ENCODE results near the gene B3GNT7. TPM values are rescaled to one million over a fixed set of nuclear protein-coding genes. Genes with fewer than 3 reads are reported as not detected.

B3GNT7 gene
- total RNA-seq, 2 donors from 2014 or later, result 244 to 258 TPM

GRCh38 chr2:231379266-231380215, 16.0 kb upstream of the B3GNT7 start:
- peaks cover 6% of the 10 kb centered on the region for H3K4me1 ChIP-seq
- peak overlapping the region; percentile 62 for H3K27ac ChIP-seq
- H3K27me3 ChIP-seq, result no peaks in the 10 kb centered on the region
- H3K36me3 ChIP-seq, result no peaks in the 10 kb centered on the region
- TF ChIP-seq, protein P1, sequence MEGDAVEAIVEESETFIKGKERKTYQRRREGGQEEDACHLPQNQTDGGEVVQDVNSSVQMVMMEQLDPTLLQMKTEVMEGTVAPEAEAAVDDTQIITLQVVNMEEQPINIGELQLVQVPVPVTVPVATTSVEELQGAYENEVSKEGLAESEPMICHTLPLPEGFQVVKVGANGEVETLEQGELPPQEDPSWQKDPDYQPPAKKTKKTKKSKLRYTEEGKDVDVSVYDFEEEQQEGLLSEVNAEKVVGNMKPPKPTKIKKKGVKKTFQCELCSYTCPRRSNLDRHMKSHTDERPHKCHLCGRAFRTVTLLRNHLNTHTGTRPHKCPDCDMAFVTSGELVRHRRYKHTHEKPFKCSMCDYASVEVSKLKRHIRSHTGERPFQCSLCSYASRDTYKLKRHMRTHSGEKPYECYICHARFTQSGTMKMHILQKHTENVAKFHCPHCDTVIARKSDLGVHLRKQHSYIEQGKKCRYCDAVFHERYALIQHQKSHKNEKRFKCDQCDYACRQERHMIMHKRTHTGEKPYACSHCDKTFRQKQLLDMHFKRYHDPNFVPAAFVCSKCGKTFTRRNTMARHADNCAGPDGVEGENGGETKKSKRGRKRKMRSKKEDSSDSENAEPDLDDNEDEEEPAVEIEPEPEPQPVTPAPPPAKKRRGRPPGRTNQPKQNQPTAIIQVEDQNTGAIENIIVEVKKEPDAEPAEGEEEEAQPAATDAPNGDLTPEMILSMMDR (IDR thresholded peaks at IDR 0.05), result no peak
- intact Hi-C loops (cut with DNase I), result no loop called here
- H3K9ac ChIP-seq (ENCODE audit: low read depth in 2 of 2, low read length in 2 of 2), result peak overlapping the region in 1 of 2 donors; percentile 21
- DNase-seq, result peak; percentile 80
- H3K9me3 ChIP-seq, result no peaks in the 10 kb centered on the region
- H3K4me3 ChIP-seq, result no peak overlapping the region

GRCh38 chr2:231380307-231380706, 15.2 kb upstream of the B3GNT7 start:
- Histone ChIP-seq H3K9me3 (no peaks in the 10 kb centered on the region), H3K9ac (ENCODE audit: low read depth in 2 of 2, low read length in 2 of 2) (no peak overlapping the region), H3K36me3 (no peaks in the 10 kb centered on the region), H3K4me1 (peaks cover 6% of the 10 kb centered on the region), H3K27ac (peak overlapping the region; percentile 21), H3K4me3 (no peak overlapping the region), H3K27me3 (no peaks in the 10 kb centered on the region)
- TF ChIP-seq, protein P1 (IDR thresholded peaks at IDR 0.05), result no peak
- DNase-seq, result peak; percentile 55
- intact Hi-C loops (cut with DNase I), result no loop called here

- H3K9ac ChIP-seq (ENCODE audit: low read depth in 2 of 2, low read length in 2 of 2), result no peak overlapping the region
- no peaks in the 10 kb centered on the region for H3K36me3 ChIP-seq
- H3K27ac ChIP-seq, result no peak overlapping the region
- intact Hi-C loops (cut with DNase I), result no loop called here
- no peaks in the 10 kb centered on the region for H3K9me3 ChIP-seq
- peaks cover 6% of the 10 kb centered on the region for H3K4me1 ChIP-seq
- H3K27me3 ChIP-seq, result no peaks in the 10 kb centered on the region
- no peak for DNase-seq
- TF ChIP-seq, protein P1 (IDR thresholded peaks at IDR 0.05), result no peak
- H3K4me3 ChIP-seq, result no peak overlapping the region
Observed at GRCh38 chr2:231380991-231381847, 14.3 kb upstream of the B3GNT7 start.

- no peak overlapping the region for H3K27ac ChIP-seq
- no peaks in the 10 kb centered on the region for H3K9me3 ChIP-seq
- H3K9ac ChIP-seq (ENCODE audit: low read depth in 2 of 2, low read length in 2 of 2), result no peak overlapping the region
- H3K27me3 ChIP-seq, result no peaks in the 10 kb centered on the region
- intact Hi-C loops (cut with DNase I), result no loop called here
- H3K4me3 ChIP-seq, result no peak overlapping the region
- TF ChIP-seq, protein P1 (IDR thresholded peaks at IDR 0.05), result no peak
- no peaks in the 10 kb centered on the region for H3K36me3 ChIP-seq
- peaks cover 6% of the 10 kb centered on the region for H3K4me1 ChIP-seq
- DNase-seq, result no peak
Observed at GRCh38 chr2:231382116-231382515, 13.4 kb upstream of the B3GNT7 start.

DNA sequence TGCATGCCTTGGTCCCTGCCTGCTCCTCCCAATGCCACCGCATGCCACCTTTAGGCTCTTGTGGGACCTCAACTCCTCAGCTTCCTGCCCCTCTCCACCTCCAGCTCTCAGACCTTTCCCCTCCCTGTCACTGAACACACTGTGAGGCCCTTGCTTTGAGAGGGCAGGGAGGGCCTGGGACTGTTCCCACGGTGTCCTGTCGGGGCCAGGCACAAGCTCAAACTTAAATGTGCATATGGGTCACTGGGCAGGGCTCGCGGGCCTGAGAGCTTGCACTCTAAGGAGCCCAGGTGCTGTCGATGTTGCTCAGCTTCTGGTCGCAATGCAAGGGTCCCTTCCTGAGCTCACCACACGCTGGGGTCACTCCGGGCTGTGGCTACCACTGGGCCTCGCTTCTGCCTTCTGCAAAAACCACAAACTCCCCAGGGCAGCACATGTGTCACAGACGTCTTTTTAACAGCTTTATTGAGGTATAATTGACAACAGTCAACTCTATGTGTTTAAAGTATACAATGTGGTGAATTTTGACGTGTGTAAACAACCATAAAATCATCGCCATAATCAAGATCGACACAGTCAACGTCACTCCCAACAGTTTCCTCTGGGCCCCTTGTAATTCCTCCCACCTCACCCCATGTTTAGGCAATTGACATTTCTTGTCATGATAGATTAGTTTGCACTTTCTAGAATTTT, 11.9 kb upstream of the B3GNT7 start:
- H3K27me3 ChIP-seq, result no peaks in the 10 kb centered on the region
- H3K4me1 ChIP-seq, result peaks cover 6% of the 10 kb centered on the region
- H3K36me3 ChIP-seq, result no peaks in the 10 kb centered on the region
- peak; percentile 67 for DNase-seq
- H3K27ac ChIP-seq, result peak overlapping the region; percentile 71
- no peaks in the 10 kb centered on the region for H3K9me3 ChIP-seq
- H3K4me3 ChIP-seq, result no peak overlapping the region
- TF ChIP-seq, protein P1 (IDR thresholded peaks at IDR 0.05), result no peak
- intact Hi-C loops (cut with DNase I), result no loop called here
- H3K9ac ChIP-seq (ENCODE audit: low read depth in 2 of 2, low read length in 2 of 2), result peak overlapping the region in 1 of 2 donors; percentile 42

Measured in colonic mucosa (tissue), 4 donors.